ENCODE data around the gene SERINC2. TPM values are rescaled to one million over a fixed set of nuclear protein-coding genes. Genes with fewer than 3 reads are reported as not detected.
A peak's percentile ranks its signal among the peaks of the same experiment; 100 is the strongest.
"Not testable (repeated sequence)": the region's sequence is repeated elsewhere in the genome, so short reads cannot be mapped to it uniquely, and the experiment has no call there.

Gene SERINC2
- total RNA-seq, 1 donor from 2014 or later = 12.1 TPM

DNA sequence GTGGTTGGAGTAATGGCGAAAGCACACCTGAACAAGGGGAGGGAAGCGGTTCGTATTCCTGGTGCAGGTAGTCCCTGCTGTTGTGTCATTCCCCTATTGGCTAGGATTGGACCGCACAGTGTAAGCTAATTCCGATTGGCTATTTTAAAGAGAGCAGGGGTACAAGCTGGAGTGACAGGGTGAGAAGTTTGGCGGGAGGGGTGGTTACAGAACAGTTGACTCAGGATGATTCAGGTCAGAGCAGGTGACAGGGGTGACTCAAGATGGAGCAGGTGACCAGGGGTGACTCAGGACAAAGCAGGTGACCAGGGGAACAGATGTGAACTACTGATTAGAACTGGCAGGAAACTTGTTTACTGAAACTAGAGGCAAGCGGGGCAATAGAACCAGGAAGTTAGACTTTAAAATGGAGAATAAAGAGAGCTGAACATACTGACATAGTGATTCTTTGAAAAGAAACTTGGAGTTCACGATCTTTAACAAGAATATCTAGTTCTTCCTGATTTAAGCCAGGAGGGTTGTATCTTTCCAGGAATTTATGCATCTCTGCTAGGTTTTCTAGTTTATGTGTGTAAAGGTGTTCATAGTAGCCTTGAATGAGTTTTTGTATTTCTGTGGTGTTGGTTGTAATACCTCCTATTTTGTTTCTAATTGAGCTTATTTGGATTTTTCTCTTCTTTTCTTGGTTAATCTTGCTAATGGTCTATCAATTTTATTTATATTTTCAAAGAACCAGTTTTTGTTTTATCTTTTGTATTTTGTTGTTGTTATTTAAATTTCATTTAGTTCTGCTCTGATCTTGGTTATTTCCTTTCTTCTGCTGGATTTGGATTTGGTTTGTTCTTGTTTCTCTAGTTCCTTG lies 58.7 kb downstream of the SERINC2 start:
- not testable (repeated sequence) for DNase-seq

DNA sequence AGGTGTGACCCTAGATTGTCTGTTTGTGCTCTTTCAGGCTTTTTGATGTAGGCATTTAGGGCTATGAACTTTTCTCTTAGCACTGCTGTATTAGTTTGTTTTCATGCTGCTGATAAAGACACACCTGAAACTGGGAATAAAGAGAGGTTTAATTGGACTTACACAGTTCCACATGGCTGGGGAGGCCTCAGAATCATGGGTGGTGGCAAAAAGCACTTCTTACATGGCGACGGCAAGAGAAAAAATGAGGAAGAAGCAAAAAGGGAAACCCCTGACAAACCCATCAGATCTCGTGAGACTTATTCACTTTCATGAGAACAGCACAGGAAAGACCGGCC lies 59.3 kb downstream of the SERINC2 start:
- not testable (repeated sequence) for DNase-seq

DNA sequence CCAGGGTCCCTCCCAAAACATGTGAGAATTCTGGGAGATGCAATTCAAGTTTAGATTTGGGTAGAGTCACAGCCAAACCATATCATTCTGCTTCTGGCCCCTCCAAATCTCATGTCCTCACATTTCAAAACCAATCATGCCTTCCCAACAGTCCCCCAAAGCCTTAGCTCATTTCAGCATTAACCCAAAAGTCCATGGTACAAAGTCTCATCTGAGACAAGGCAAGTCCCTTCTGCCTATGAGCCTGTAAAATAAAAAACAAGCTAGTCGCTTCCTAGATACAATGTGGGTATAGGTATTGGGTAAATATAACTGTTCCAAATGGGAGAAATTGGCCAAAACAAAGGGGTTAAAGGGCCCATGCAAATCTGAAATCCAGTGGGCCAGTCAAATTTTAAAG lies 59.7 kb downstream of the SERINC2 start:
- not testable (repeated sequence) for DNase-seq

DNA sequence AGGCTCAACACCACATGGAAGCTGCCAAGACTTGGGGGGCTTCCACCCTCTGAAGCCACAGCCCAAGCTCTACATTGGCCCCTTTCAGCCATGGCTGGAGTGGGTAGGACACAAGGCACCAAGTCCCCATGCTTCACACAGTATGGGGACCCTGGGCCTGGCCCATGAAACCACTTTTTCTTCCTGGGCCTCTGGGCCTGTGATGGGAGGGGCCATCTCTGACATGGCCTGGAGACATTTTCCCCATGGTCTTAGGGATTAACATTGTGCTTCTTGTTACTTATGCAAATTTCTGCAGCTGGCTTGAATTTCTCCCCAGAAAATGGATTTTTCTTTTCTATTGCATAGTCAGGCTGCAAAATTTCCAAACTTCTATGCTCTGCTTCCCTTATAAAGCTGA lies 60.5 kb downstream of the SERINC2 start:
- not testable (repeated sequence) for DNase-seq

DNA sequence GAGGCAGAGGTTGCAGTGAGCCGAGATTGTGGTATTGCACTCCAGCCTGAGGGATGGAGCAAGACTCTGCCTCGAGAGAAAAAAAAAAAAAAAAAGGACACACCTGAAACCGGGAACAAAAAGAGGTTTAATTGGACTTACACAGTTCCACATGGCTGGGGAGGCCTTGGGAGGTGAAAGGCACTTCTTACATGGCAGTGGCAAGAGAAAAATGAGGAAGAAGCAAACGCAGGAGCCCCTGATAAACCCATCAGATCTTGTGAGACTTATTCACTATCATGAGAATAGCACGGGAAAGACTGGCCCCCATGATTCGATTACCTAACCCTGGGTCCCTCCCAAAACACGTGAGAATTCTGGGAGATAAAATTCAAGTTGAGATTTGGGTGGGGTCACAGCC lies 61.6 kb downstream of the SERINC2 start:
- DNase-seq = not testable (repeated sequence)

GRCh38 chr1:31476891-31477846 lies 64.2 kb downstream of the SERINC2 start:
- no peak for DNase-seq

DNA sequence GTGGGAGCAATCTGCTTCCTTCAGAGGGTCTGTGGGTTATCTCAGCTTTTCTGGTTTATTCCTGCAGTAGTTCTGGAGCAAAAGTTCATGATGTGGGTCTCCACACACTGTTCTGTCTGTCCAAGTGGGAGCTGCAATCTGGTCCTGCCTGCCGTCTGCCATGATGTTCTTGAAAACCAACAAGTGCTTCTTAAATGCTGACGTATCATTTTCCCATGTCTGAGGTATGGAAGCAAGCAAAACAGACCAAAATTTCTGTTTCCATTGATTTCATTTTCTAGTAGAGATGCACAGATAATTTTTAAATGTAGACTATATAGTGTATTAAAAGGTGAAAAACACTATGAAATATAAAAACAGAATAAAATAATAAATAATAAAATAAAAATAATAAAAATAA lies 65.2 kb downstream of the SERINC2 start:
- DNase-seq = no peak

GRCh38 chr1:31479811-31480210 lies 66.8 kb downstream of the SERINC2 start:
- no peak for DNase-seq

DNA sequence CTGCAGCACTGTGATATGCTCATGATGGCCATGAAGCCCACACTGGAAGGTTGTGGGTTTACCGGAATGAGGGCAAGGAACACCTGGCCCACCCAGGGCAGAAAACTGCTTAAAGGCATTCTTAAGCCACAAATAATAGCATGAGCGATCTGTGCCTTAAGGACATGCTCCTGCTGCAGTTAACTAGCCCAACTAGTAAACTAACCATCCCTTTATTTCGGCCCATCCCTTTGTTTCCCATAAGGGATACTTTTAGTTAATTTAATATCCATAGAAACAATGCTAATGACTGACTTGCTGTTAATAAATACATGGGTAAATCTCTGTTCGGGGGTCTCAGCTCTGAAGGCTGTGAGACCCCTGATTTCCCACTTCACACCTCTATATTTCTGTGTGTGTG lies 67.4 kb downstream of the SERINC2 start:
- DNase-seq = not testable (repeated sequence)

- no peak for DNase-seq
Observed at GRCh38 chr1:31482482-31483011, 69.5 kb downstream of the SERINC2 start.

DNA sequence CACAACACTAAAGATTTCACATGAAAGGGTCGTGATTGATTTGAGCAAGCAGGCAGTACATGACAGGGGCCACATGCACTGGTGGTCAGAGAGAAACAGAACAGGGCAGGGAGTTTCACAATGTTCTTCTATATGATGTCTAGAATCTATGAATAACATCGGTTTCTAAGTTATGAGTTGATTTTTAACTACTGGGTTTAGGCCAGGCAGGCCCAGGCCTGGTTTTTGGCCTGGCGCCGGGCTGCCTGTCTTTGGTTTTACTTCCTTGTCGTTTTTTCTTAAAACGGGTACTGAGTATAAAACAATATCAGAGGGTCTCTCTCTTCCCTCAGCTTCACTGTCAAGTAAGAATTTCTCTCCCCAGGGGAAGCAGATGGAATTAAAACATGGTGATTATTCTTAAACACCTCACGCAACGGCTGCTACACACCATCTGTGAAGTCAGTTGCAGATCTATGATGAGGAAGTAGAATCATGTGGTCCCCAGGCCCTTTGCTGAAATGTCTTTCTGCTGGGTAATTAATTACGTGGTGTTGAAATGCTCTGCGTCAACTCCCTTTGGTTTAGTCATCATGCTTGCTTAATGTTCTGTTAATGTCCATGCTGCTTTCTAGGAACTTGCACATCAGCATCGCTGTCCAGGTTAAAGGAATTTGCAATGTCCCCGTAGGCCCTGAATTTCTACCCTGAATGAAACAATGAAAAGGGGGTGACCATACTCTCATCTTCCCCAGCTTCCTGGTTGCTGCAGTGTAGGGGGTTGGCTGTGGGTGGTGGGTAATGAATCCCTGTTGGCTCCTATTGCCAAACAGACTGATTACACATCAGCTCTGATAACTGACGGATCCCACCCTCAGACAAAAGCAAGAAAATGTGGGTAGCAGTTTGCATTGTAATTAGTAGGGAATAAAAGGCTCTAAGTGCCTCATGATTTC lies 70.3 kb downstream of the SERINC2 start:
- DNase-seq = peak; percentile 44

Other genes with a start within 250 kb of the SERINC2 start
- 0.51 TPM for gene NKAIN1, start 173.3 kb upstream of the SERINC2 start, total RNA-seq
- 71.8 TPM for gene SNRNP40, start 116.4 kb upstream of the SERINC2 start, total RNA-seq
- gene ZCCHC17, start 116.2 kb upstream of the SERINC2 start, total RNA-seq = 19.1 TPM
- 260 TPM for gene FABP3, start 40.1 kb upstream of the SERINC2 start, total RNA-seq
- gene TINAGL1, start 163.3 kb downstream of the SERINC2 start, total RNA-seq = 56.0 TPM
- gene HCRTR1, start 204.5 kb downstream of the SERINC2 start, total RNA-seq = not detected
- 52.1 TPM for gene PEF1, start 231.7 kb downstream of the SERINC2 start, total RNA-seq